K562 (cell line): ENCODE results near the gene SEC16A. TPM values are rescaled to one million over a fixed set of nuclear protein-coding genes. Genes with fewer than 3 reads are reported as not detected.
A peak's percentile ranks its signal among the peaks of the same experiment; 100 is the strongest.

Source experiments
- ATAC-seq: fragments of 200-7000 bp; cut with Tn5 transposase; 3 replicates; pipeline ENCODE4 v1.9.1; 2020; ENCODE audit warnings: moderate library complexity
- BruUV-seq: library from RNA; stranded (reverse); fragments of 400-500 nt; replicated peaks from 2 replicates; lab custom pipeline; 2021; lab: Mats Ljungman, UMichigan
- CTCF ChIA-PET: fragments of 300-600 bp; formaldehyde crosslinking; extraction: SDS; loops from one replicate; lab custom pipeline; 2021; ENCODE audit warnings: low intra/inter-chr PET ratio; lab: Yijun Ruan, JAX
- POLR2A ChIA-PET: fragments of 300-600, 350-650 bp; sonication (Branson Sonifier 250); formaldehyde crosslinking; extraction: SDS; loops from one replicate; lab custom pipeline; 2021; ENCODE audit warnings: antibody characterized with exemption, inconsistent platforms; lab: Yijun Ruan, JAX
- DNase-seq, 4 experiments: peaks; one replicate each; pipeline versions ENCODE4 v3.0.0 to v3.0.0-alpha.2; 2011 to 2018; ENCODE audit warnings: low spot score in 3 of 4, mixed read lengths in 3 of 4; ENCODE audit errors: extremely low read depth in 1 of 4
- FAIRE-seq: peaks from 2 replicates; lab custom pipeline; 2011; peaks lifted over from hg19 to GRCh38; lab: Jason Lieb, UNC
- H2AFZ ChIP-seq: 2 replicates; pipeline ENCODE4 v1.6.0; 2011; ENCODE audit warnings: low read depth, low read length, control low read depth, inconsistent platforms
- H3K27ac ChIP-seq: fragments of 200-600 bp; 3 replicates; pipeline ENCODE4 v1.8.0; 2011; ENCODE audit warnings: low read depth, mild to moderate bottlenecking, control low read depth, inconsistent platforms, low read length, moderate library complexity, mixed read lengths; ENCODE audit errors: extremely low read depth
- H3K27me3 ChIP-seq, 2 experiments: fragments of 300-600 bp in 1 of 2; 2 replicates in 1 of 2; 3 replicates in 1 of 2; pipeline versions ENCODE4 v1.6.0 to v1.8.0; 2011; ENCODE audit warnings: inconsistent platforms in 2 of 2, low read length in 2 of 2, mild to moderate bottlenecking in 1 of 2, mixed read lengths in 1 of 2, moderate library complexity in 1 of 2; ENCODE audit not compliant: control insufficient read depth in 2 of 2, insufficient read depth in 2 of 2
- H3K36me3 ChIP-seq: fragments of 300-600 bp; 3 replicates; pipeline ENCODE4 v1.8.0; 2011; ENCODE audit warnings: mild to moderate bottlenecking, low read length, inconsistent platforms; ENCODE audit not compliant: control insufficient read depth, insufficient read depth
- H3K4me1 ChIP-seq, 2 experiments: fragments of 200-600 bp in 1 of 2; replicated peaks in 1 of 2; 2 replicates in 1 of 2; 3 replicates in 1 of 2; pipeline versions ENCODE4 v1.5.1 to v1.8.0; 2011; ENCODE audit warnings: inconsistent platforms in 2 of 2, low read length in 2 of 2, mild to moderate bottlenecking in 1 of 2, mixed read lengths in 1 of 2, moderate library complexity in 1 of 2; ENCODE audit not compliant: control insufficient read depth in 2 of 2, insufficient read depth in 2 of 2
- H3K4me2 ChIP-seq: 2 replicates; pipeline ENCODE4 v1.6.1; 2011; ENCODE audit warnings: low read length, control low read depth, inconsistent platforms, mixed read lengths; ENCODE audit not compliant: insufficient read depth
- H3K4me3 ChIP-seq: fragments of 200-600 bp; sonication (generic), shearing (Covaris generic); 2 replicates; pipeline ENCODE4 v1.5.1; 2016; ENCODE audit warnings: control low read depth, inconsistent platforms
- H3K79me2 ChIP-seq: fragments of 200-600 bp; 3 replicates; pipeline ENCODE4 v1.8.0; 2011; ENCODE audit warnings: low read length, inconsistent platforms; ENCODE audit not compliant: control insufficient read depth, insufficient read depth
- H3K9ac ChIP-seq, 2 experiments: 2 replicates each; pipeline versions ENCODE4 v1.6.0 to v1.6.1; 2011; ENCODE audit warnings: low read depth in 2 of 2, low read length in 2 of 2, control low read depth in 1 of 2, inconsistent platforms in 1 of 2, mild to moderate bottlenecking in 1 of 2, mixed read lengths in 1 of 2; ENCODE audit not compliant: insufficient read depth in 1 of 2
- H3K9me1 ChIP-seq: one replicate; pipeline ENCODE4 v1.6.0; 2011; ENCODE audit warnings: inconsistent platforms, mild to moderate bottlenecking, low read length, moderate library complexity; ENCODE audit not compliant: control insufficient read depth, insufficient read depth
- H3K9me3 ChIP-seq: replicated peaks from 2 replicates; pipeline ENCODE4 v1.5.1; 2011; ENCODE audit warnings: low read depth, low read length, inconsistent platforms; ENCODE audit not compliant: control insufficient read depth, insufficient read depth
- H4K20me1 ChIP-seq: replicated peaks from 2 replicates; pipeline ENCODE4 v1.6.1; 2011; ENCODE audit warnings: low read length, inconsistent platforms, mixed read lengths; ENCODE audit not compliant: control insufficient read depth, insufficient read depth
- CBX3 ChIP-seq, 2 experiments: IDR thresholded peaks; 1 replicate in 1 of 2; 2 replicates in 1 of 2; pipeline ENCODE4 v1.6.1; 2012; ENCODE audit warnings: inconsistent platforms in 2 of 2, low read length in 2 of 2, borderline replicate concordance in 1 of 2, control low read depth in 1 of 2
- CREBBP ChIP-seq: IDR thresholded peaks from one replicate; pipeline ENCODE4 v1.6.1; 2012; ENCODE audit warnings: low read depth, mild to moderate bottlenecking, control low read depth, inconsistent platforms, low read length
- EGR1 ChIP-seq: fragments of 450-650 bp; conservative IDR thresholded peaks from 2 replicates; pipeline ENCODE4 v1.6.1; 2017; ENCODE audit warnings: mild to moderate bottlenecking
- NONO ChIP-seq, 2 experiments: fragments of 200-400 bp in 1 of 2; fragments of 450-650 bp in 1 of 2; formaldehyde crosslinking in 1 of 2; IDR thresholded peaks; 2 replicates each; pipeline ENCODE4 v1.6.1; 2017; ENCODE audit warnings: low read depth in 2 of 2, mild to moderate bottlenecking in 2 of 2, moderate library complexity in 2 of 2, low read length in 1 of 2
- POLR2A ChIP-seq: fragments of 450-650 bp; conservative IDR thresholded peaks from 2 replicates; pipeline ENCODE4 v1.6.1; 2016
- POLR2G ChIP-seq: fragments of 200-400 bp; formaldehyde crosslinking; IDR thresholded peaks from 2 replicates; pipeline ENCODE4 v1.6.1; 2017; ENCODE audit warnings: low read depth, mild to moderate bottlenecking, antibody characterized with exemption, low read length, moderate library complexity
- PRDM10 ChIP-seq: fragments of 450-650 bp; IDR thresholded peaks from 2 replicates; pipeline ENCODE4 v1.6.1; 2018; ENCODE audit not compliant: partially characterized antibody
- RBFOX2 ChIP-seq: fragments of 200-400 bp; formaldehyde crosslinking; IDR thresholded peaks from 2 replicates; pipeline ENCODE4 v1.6.1; 2017; ENCODE audit warnings: low read depth, mild to moderate bottlenecking, low read length, moderate library complexity
- RFX1 ChIP-seq: fragments of 450-650 bp; IDR thresholded peaks from 2 replicates; pipeline ENCODE4 v1.6.1; 2016; ENCODE audit warnings: mild to moderate bottlenecking, moderate library complexity
- SUPT5H ChIP-seq: fragments of 450-650 bp; IDR thresholded peaks from 2 replicates; pipeline ENCODE4 v1.6.1; 2016
- WGBS: fragments of 100-300 bp; shearing (Covaris generic); methylation state at CpG from one replicate; pipeline ENCODE4 v1.1.6; 2016; ENCODE audit warnings: low coverage, mixed read lengths; ENCODE audit not compliant: insufficient coverage; ENCODE audit errors: missing lambda C conversion rate; 5-methylcytosine and 5-hydroxymethylcytosine counted together
- in situ Hi-C: fragments of 300-500 bp; cut with MboI; formaldehyde crosslinking; loops from 4 replicates; pipeline ENCODE4 v1.15.0; 2018; ENCODE audit warnings: inconsistent platforms, mixed read lengths
- intact Hi-C: fragments of 100-400 bp; cut with micrococcal nuclease; formaldehyde crosslinking; loops from 2 replicates; pipeline ENCODE4 v1.14.2; 2022
- polyA plus RNA-seq, 8 experiments: library from polyadenylated mRNA; depleted of rRNA in 4 of 8; stranded (reverse) in 5 of 8; unstranded in 3 of 8; fragments of >200 nt; fragmentation: Nextera tagmentation in 2 of 8; fragmentation: Illumina TruSeq in 1 of 8; extraction: Ambion mirVana in 2 of 8; extraction: Trizol in 1 of 8; gene quantifications; 2 replicates each; pipeline versions ENCODE4 v1.2.1 to v1.2.3, GENCODE V29; 2011 to 2014; ENCODE audit warnings: inconsistent platforms in 1 of 8, missing spikeins in 1 of 8
- total RNA-seq, 7 experiments: library from RNA; depleted of rRNA in 6 of 7; stranded (reverse); fragments of >200 nt in 6 of 7; fragmentation: Illumina TruSeq in 2 of 7; extraction: Trizol in 2 of 7; gene quantifications; 2 replicates each; pipeline versions ENCODE4 v1.2.1 to v1.2.3, GENCODE V29; 2011 to 2021; ENCODE audit warnings: low replicate concordance in 1 of 7

Gene SEC16A
- total and polyA plus RNA-seq, 9 of the 15 experiments (the other 6 are each of a cell fraction or from before 2014, with no cell fraction given), result 8.3 to 62.8 (median 14.0) TPM

DNA sequence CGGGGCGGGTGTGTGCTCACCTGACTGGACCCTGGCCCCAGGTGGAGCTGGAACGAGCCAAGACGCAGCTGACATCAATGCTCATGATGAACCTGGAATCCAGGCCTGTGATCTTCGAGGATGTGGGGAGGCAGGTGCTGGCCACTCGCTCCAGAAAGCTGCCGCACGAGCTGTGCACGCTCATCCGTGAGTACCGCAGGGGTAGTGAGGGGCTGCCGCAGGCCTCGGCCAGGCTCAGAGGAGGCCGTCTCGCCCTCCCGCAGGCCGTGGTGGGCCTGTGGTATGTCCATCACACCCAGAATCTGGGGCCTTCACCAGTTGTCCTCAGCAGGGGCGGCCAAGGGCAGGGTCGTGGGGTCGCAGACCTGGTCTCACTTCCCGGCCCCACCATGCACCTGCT is 61.0 kb downstream of the SEC16A start:
- no peak overlapping the region for H3K27ac ChIP-seq
- no peak overlapping the region for H3K4me2 ChIP-seq
- 96% methylated on average over 9 of the region's 21 CpGs for WGBS
- CTCF ChIA-PET, result no interaction called here
- H3K36me3 ChIP-seq, result peaks cover 83% of the 10 kb centered on the region
- no peak for DNase-seq
- FAIRE-seq, result no peak
- TF ChIP-seq PRDM10, result no peak
- TF ChIP-seq RBFOX2, result peak; percentile 58
- no peak for TF ChIP-seq NONO (IDR thresholded peaks at IDR 0.05; ENCODE audit: low read depth in 2 of 2, low read length in 1 of 2)
- TF ChIP-seq RFX1, result no peak
- no peak for TF ChIP-seq EGR1
- peak; percentile 61 for TF ChIP-seq POLR2G
- 0 out of 2 replicates have a peak, but pooled peaks have one; percentile 20 for TF ChIP-seq SUPT5H
- TF ChIP-seq POLR2A, result 0 out of 2 replicates have a peak, but pooled peaks have one; percentile 20
- no peak for TF ChIP-seq CREBBP
- TF ChIP-seq CBX3 (IDR thresholded peaks at IDR 0.05; ENCODE audit: borderline replicate concordance in 1 of 2, low read length in 2 of 2), result no peak
- TF ChIP-seq, all 486 proteins: peak for 4
- Histone ChIP-seq H3K4me3 (no peak overlapping the region), H3K4me1 (peaks cover 0 to 15% of the 10 kb centered on the region in 2 experiments; a peak in 2 of 5 replicates), H3K9me1 (no peaks in the 10 kb centered on the region), H3K79me2 (no peaks in the 10 kb centered on the region), H3K9me3 (no peaks in the 10 kb centered on the region; the same call in 1 of the 2 replicates), H3K27me3 (no peaks in the 10 kb centered on the region), H3K9ac (no peak overlapping the region), H4K20me1 (no peaks in the 10 kb centered on the region), H2AFZ (no peak overlapping the region)
- ATAC-seq, result no peak
- POLR2A ChIA-PET, result interaction anchor here (0.7 to 5.1 kb wide), 2 partner anchors 13 to 25 kb away, joined by 3 to 33 read pairs; no protein-coding TSS in a partner anchor
- in situ Hi-C loops, result no loop called here
- no TSS peak for BruUV-seq
- intact Hi-C loops, result no loop called here
